OCI-LY3 (cell line): ENCODE measurements around the gene CCDC92.

ENCODE experiments used
- H2AFZ ChIP-seq: fragments of 200-600, 300-600 bp; shearing (Covaris generic); 2 replicates; pipeline ENCODE4 v1.6.0; 2014; ENCODE audit warnings: antibody characterized with exemption, low read depth, low read length
- H3K27ac ChIP-seq: fragments of 200-600, 300-600 bp; sonication (generic); 2 replicates; pipeline ENCODE4 v1.5.1; 2014; ENCODE audit warnings: mild to moderate bottlenecking, low read length, moderate library complexity, mixed read lengths
- H3K27me3 ChIP-seq: fragments of 200-600, 300-600 bp; sonication (generic); 2 replicates; pipeline ENCODE4 v1.6.1; 2014; ENCODE audit warnings: low read depth, low read length, mixed read lengths
- H3K36me3 ChIP-seq: fragments of 200-600, 300-600 bp; sonication (generic); replicated peaks from 2 replicates; pipeline ENCODE3; 2014; ENCODE audit warnings: low read depth, low read length, mixed read lengths
- H3K4me1 ChIP-seq: fragments of 300-600, 200-600 bp; sonication (generic); 2 replicates; pipeline ENCODE4 v1.6.1; 2014; ENCODE audit warnings: low read length, mixed read lengths
- H3K4me2 ChIP-seq: fragments of 200-600, 300-600 bp; sonication (generic); 2 replicates; pipeline ENCODE4 v1.6.1; 2014; ENCODE audit warnings: low read length, mixed read lengths
- H3K4me3 ChIP-seq: fragments of 300-600, 200-600 bp; sonication (generic); 2 replicates; pipeline ENCODE4 v1.5.1; 2014; ENCODE audit warnings: antibody characterized with exemption, mild to moderate bottlenecking, low read length, moderate library complexity
- H3K79me2 ChIP-seq: fragments of 300-600, 200-600 bp; shearing (Covaris generic); 2 replicates; pipeline ENCODE4 v1.6.1; 2014; ENCODE audit warnings: mild to moderate bottlenecking, low read length, mixed read lengths
- H3K9ac ChIP-seq: fragments of 300-600, 200-600 bp; shearing (Covaris generic); 2 replicates; pipeline ENCODE4 v1.6.0; 2014; ENCODE audit warnings: mild to moderate bottlenecking, low read length, moderate library complexity
- H3K9me3 ChIP-seq: fragments of 200-600, 300-600 bp; shearing (Covaris generic); 2 replicates; pipeline ENCODE4 v1.6.1; 2014; ENCODE audit warnings: low read length, mixed read lengths; ENCODE audit not compliant: insufficient read depth
- H4K20me1 ChIP-seq: fragments of 200-600, 300-600 bp; sonication (generic); 2 replicates; pipeline ENCODE4 v1.6.1; 2016; ENCODE audit warnings: low read length, mixed read lengths; ENCODE audit not compliant: insufficient read depth
- EZH2phosphoT487 ChIP-seq: fragments of 200-600 bp; shearing (Covaris generic); IDR thresholded peaks from 2 replicates; pipeline ENCODE4 v1.6.1; 2018; ENCODE audit warnings: antibody characterized with exemption, mixed run types, low read depth
- TF ChIP-seq, protein P1 (sequence below): fragments of 200-600, 300-600 bp; sonication (generic); IDR thresholded peaks from 2 replicates; pipeline ENCODE4 v1.5.1; 2014; ENCODE audit warnings: antibody characterized with exemption, low read length, low read depth

CCDC92 gene

DNA sequence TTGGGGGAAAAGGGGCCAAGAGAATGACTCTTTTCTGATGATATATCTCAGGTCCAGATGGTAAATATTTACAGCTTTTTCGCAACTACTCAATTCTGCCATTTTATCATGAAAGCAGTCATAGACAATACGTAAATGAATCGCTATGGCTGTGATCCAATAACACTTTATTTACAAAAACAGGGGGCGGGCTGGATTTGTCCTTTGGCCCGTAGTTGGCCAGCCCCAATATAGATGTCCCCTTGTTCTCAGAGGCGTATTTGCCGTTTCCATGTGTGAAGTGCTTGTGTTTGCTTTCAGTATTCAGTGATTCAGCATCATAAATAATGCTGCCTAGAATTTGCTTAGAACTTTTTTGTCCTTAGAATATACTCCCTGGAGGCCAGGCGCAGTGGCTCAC, 77.2 kb downstream of the CCDC92 start:
- Histone ChIP-seq H3K27ac (no peak overlapping the region), H3K79me2 (no peaks in the 10 kb centered on the region), H3K4me1 (no peaks in the 10 kb centered on the region), H3K27me3 (peaks cover 8% of the 10 kb centered on the region; the same call in 1 of the 2 replicates), H3K9ac (no peak overlapping the region), H3K4me2 (no peak overlapping the region), H3K9me3 (no peaks in the 10 kb centered on the region), H3K36me3 (no peaks in the 10 kb centered on the region), H2AFZ (no peak overlapping the region), H3K4me3 (no peak overlapping the region), H4K20me1 (no peaks in the 10 kb centered on the region)
- TF ChIP-seq, protein P1, sequence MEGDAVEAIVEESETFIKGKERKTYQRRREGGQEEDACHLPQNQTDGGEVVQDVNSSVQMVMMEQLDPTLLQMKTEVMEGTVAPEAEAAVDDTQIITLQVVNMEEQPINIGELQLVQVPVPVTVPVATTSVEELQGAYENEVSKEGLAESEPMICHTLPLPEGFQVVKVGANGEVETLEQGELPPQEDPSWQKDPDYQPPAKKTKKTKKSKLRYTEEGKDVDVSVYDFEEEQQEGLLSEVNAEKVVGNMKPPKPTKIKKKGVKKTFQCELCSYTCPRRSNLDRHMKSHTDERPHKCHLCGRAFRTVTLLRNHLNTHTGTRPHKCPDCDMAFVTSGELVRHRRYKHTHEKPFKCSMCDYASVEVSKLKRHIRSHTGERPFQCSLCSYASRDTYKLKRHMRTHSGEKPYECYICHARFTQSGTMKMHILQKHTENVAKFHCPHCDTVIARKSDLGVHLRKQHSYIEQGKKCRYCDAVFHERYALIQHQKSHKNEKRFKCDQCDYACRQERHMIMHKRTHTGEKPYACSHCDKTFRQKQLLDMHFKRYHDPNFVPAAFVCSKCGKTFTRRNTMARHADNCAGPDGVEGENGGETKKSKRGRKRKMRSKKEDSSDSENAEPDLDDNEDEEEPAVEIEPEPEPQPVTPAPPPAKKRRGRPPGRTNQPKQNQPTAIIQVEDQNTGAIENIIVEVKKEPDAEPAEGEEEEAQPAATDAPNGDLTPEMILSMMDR, result no peak
- TF ChIP-seq EZH2phosphoT487, result no peak

- no peaks in the 10 kb centered on the region for H3K9me3 ChIP-seq
- TF ChIP-seq EZH2phosphoT487, result no peak
- TF ChIP-seq, protein P1, result no peak
- H3K27ac ChIP-seq, result no peak overlapping the region
- no peaks in the 10 kb centered on the region for H3K4me1 ChIP-seq
- no peaks in the 10 kb centered on the region for H3K36me3 ChIP-seq
- H3K4me2 ChIP-seq, result no peak overlapping the region
- H2AFZ ChIP-seq, result no peak overlapping the region
- peaks cover 8% of the 10 kb centered on the region; the same call in 1 of the 2 replicates for H3K27me3 ChIP-seq
- H3K9ac ChIP-seq, result no peak overlapping the region
- no peaks in the 10 kb centered on the region for H4K20me1 ChIP-seq
- H3K4me3 ChIP-seq, result no peak overlapping the region
- H3K79me2 ChIP-seq, result no peaks in the 10 kb centered on the region
These were observed 77.7 kb downstream of the CCDC92 start for GRCh38 chr12:123894823-123895345.

- Histone ChIP-seq H2AFZ (no peak overlapping the region), H3K9ac (no peak overlapping the region), H3K36me3 (no peaks in the 10 kb centered on the region), H3K27me3 (0 out of 2 replicates have a peak, but pooled peaks cover 5% of the 10 kb centered on the region), H3K4me3 (no peak overlapping the region), H3K79me2 (no peaks in the 10 kb centered on the region), H3K9me3 (no peaks in the 10 kb centered on the region), H4K20me1 (no peaks in the 10 kb centered on the region), H3K27ac (no peak overlapping the region), H3K4me2 (no peak overlapping the region), H3K4me1 (no peaks in the 10 kb centered on the region)
- TF ChIP-seq, protein P1, result no peak
- no peak for TF ChIP-seq EZH2phosphoT487
These were observed 79.4 kb downstream of the CCDC92 start for GRCh38 chr12:123893276-123893675.

- Histone ChIP-seq H3K4me3 (no peak overlapping the region), H3K9me3 (no peaks in the 10 kb centered on the region), H3K4me2 (no peak overlapping the region), H3K9ac (no peak overlapping the region), H3K27ac (no peak overlapping the region), H2AFZ (no peak overlapping the region), H3K36me3 (no peaks in the 10 kb centered on the region), H4K20me1 (no peaks in the 10 kb centered on the region), H3K27me3 (0 out of 2 replicates have a peak, but pooled peaks cover 5% of the 10 kb centered on the region), H3K79me2 (no peaks in the 10 kb centered on the region), H3K4me1 (no peaks in the 10 kb centered on the region)
- TF ChIP-seq, protein P1, result no peak
- no peak for TF ChIP-seq EZH2phosphoT487
These were observed 79.8 kb downstream of the CCDC92 start for GRCh38 chr12:123892853-123893252.
